ENCODE results near the gene LMBR1.

- TF ChIP-seq CTCF (IDR thresholded peaks at IDR 0.05) (no peak), POLR2AphosphoS5 (IDR thresholded peaks at IDR 0.05) (no peak), POLR2A (IDR thresholded peaks at IDR 0.05; ENCODE audit: low read depth) (no peak)
Observed at GRCh38 chr7:156638443-156639077, 254.4 kb downstream of the LMBR1 start.
